Astrocyte (in vitro differentiated cells and primary cell): ENCODE measurements around the gene DPH6. TPM values are rescaled to one million over a fixed set of nuclear protein-coding genes. Genes with fewer than 3 reads are reported as not detected.
A peak's percentile ranks its signal among the peaks of the same experiment; 100 is the strongest.

Source experiments
- DNase-seq: peaks from one replicate; pipeline ENCODE4 v3.0.0-alpha.2; 2010; ENCODE audit warnings: low read depth
- FAIRE-seq: peaks from 2 replicates; lab custom pipeline; 2011; peaks lifted over from hg19 to GRCh38; lab: Jason Lieb, UNC
- H2AFZ ChIP-seq: 2 replicates; pipeline ENCODE4 v1.6.0; 2012; ENCODE audit warnings: low read depth, low read length, inconsistent platforms
- H3K27ac ChIP-seq: 2 replicates; pipeline ENCODE4 v1.5.1; 2011; ENCODE audit warnings: low read depth, low read length, inconsistent platforms
- H3K27me3 ChIP-seq: 2 replicates; pipeline ENCODE4 v1.6.0; 2011; ENCODE audit warnings: low read length, inconsistent platforms; ENCODE audit not compliant: insufficient read depth
- H3K36me3 ChIP-seq: 2 replicates; pipeline ENCODE4 v1.5.1; 2011; ENCODE audit warnings: low read length, inconsistent platforms; ENCODE audit not compliant: insufficient read depth
- H3K4me1 ChIP-seq: 2 replicates; pipeline ENCODE4 v1.5.1; 2011; ENCODE audit warnings: low read length, inconsistent platforms; ENCODE audit not compliant: insufficient read depth
- H3K4me2 ChIP-seq: 2 replicates; pipeline ENCODE4 v1.6.0; 2012; ENCODE audit warnings: low read length, inconsistent platforms
- H3K4me3 ChIP-seq: 2 replicates; pipeline ENCODE4 v1.5.1; 2011; ENCODE audit warnings: low read depth, mild to moderate bottlenecking, low read length, inconsistent platforms; ENCODE audit not compliant: insufficient read depth
- H3K79me2 ChIP-seq: 2 replicates; pipeline ENCODE4 v1.6.0; 2012; ENCODE audit warnings: mild to moderate bottlenecking, low read length, inconsistent platforms; ENCODE audit not compliant: insufficient read depth
- H3K9ac ChIP-seq: 2 replicates; pipeline ENCODE4 v1.6.0; 2012; ENCODE audit warnings: mild to moderate bottlenecking, low read length, inconsistent platforms
- H3K9me3 ChIP-seq: 2 replicates; pipeline ENCODE4 v1.5.1; 2012; ENCODE audit warnings: low read depth, mild to moderate bottlenecking, low read length, inconsistent platforms; ENCODE audit not compliant: insufficient read depth
- H4K20me1 ChIP-seq: 2 replicates; pipeline ENCODE4 v1.6.0; 2012; ENCODE audit warnings: low read length, inconsistent platforms; ENCODE audit not compliant: insufficient read depth
- H3K27ac Mint-ChIP-seq: one replicate; pipeline ENCODE4 v1.8.0; 2021; ENCODE audit warnings: mild to moderate bottlenecking, mixed read lengths; ENCODE audit not compliant: unreplicated experiment
- H3K27me3 Mint-ChIP-seq: one replicate; pipeline ENCODE4 v1.8.0; 2021; ENCODE audit warnings: low read depth, mixed read lengths; ENCODE audit not compliant: unreplicated experiment
- H3K36me3 Mint-ChIP-seq: one replicate; pipeline ENCODE4 v1.8.0; 2021; ENCODE audit warnings: low read depth, mixed read lengths; ENCODE audit not compliant: unreplicated experiment
- H3K4me1 Mint-ChIP-seq: one replicate; pipeline ENCODE4 v1.8.0; 2021; ENCODE audit warnings: low read depth, mixed read lengths; ENCODE audit not compliant: unreplicated experiment
- H3K4me3 Mint-ChIP-seq: one replicate; pipeline ENCODE4 v1.8.0; 2021; ENCODE audit warnings: mild to moderate bottlenecking, moderate library complexity, mixed read lengths; ENCODE audit not compliant: unreplicated experiment
- H3K9me3 Mint-ChIP-seq: one replicate; pipeline ENCODE4 v1.8.0; 2021; ENCODE audit warnings: mild to moderate bottlenecking, mixed read lengths; ENCODE audit not compliant: unreplicated experiment
- EZH2 ChIP-seq: IDR thresholded peaks from 2 replicates; pipeline ENCODE4 v1.6.1; 2012; ENCODE audit warnings: mild to moderate bottlenecking, low read length, inconsistent platforms; ENCODE audit not compliant: insufficient read depth
- total RNA-seq: library from RNA; stranded (reverse); gene quantifications from 2 replicates; pipeline ENCODE4 v1.2.1, GENCODE V29; 2021
- TF ChIP-seq, protein P1 (sequence below): IDR thresholded peaks from 2 replicates; pipeline ENCODE4 v1.5.1; 2011; ENCODE audit warnings: low read depth, mild to moderate bottlenecking, inconsistent platforms, low read length, moderate library complexity; ENCODE audit not compliant: insufficient read depth

Gene DPH6
- total RNA-seq, 1 donor from 2014 or later: 7.6 TPM

DNA sequence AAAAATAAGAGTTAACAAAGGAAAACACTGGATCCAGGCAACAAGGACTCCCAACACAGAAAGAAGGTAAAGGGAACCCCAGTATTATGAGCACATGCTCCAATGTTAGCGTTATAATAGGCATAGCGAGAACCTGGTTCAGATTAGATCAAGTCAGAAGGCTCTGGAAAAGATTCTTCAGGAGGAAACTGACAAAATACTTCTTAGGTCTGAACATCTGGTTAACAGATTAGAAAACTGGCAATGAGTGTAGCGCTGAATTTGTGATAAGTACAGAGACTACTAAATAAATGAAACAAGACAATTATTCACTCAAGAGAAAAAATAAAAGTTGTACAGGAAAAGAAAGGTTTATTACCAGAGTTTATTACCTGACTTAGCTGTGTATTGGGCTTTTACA is 146.1 kb downstream of the DPH6 start:
- no peaks in the 10 kb centered on the region for H3K9me3 ChIP-seq
- H3K27ac ChIP-seq: no peak overlapping the region
- H4K20me1 ChIP-seq: no peaks in the 10 kb centered on the region
- TF ChIP-seq, protein P1, sequence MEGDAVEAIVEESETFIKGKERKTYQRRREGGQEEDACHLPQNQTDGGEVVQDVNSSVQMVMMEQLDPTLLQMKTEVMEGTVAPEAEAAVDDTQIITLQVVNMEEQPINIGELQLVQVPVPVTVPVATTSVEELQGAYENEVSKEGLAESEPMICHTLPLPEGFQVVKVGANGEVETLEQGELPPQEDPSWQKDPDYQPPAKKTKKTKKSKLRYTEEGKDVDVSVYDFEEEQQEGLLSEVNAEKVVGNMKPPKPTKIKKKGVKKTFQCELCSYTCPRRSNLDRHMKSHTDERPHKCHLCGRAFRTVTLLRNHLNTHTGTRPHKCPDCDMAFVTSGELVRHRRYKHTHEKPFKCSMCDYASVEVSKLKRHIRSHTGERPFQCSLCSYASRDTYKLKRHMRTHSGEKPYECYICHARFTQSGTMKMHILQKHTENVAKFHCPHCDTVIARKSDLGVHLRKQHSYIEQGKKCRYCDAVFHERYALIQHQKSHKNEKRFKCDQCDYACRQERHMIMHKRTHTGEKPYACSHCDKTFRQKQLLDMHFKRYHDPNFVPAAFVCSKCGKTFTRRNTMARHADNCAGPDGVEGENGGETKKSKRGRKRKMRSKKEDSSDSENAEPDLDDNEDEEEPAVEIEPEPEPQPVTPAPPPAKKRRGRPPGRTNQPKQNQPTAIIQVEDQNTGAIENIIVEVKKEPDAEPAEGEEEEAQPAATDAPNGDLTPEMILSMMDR: no peak
- no peak for TF ChIP-seq EZH2
- H3K9ac ChIP-seq: no peak overlapping the region
- Mint-ChIP-seq H3K4me3 (no peak overlapping the region), H3K4me1 (no peaks in the 10 kb centered on the region), H3K27ac (no peak overlapping the region), H3K27me3 (no peaks in the 10 kb centered on the region), H3K36me3 (no peaks in the 10 kb centered on the region), H3K9me3 (no peaks in the 10 kb centered on the region)
- no peak overlapping the region for H3K4me3 ChIP-seq
- no peak for FAIRE-seq
- no peak overlapping the region for H3K4me2 ChIP-seq
- H3K79me2 ChIP-seq: no peaks in the 10 kb centered on the region
- H3K4me1 ChIP-seq: no peaks in the 10 kb centered on the region
- peak; percentile 8 for DNase-seq
- no peak overlapping the region for H2AFZ ChIP-seq
- no peaks in the 10 kb centered on the region for H3K36me3 ChIP-seq
- no peaks in the 10 kb centered on the region for H3K27me3 ChIP-seq

DNA sequence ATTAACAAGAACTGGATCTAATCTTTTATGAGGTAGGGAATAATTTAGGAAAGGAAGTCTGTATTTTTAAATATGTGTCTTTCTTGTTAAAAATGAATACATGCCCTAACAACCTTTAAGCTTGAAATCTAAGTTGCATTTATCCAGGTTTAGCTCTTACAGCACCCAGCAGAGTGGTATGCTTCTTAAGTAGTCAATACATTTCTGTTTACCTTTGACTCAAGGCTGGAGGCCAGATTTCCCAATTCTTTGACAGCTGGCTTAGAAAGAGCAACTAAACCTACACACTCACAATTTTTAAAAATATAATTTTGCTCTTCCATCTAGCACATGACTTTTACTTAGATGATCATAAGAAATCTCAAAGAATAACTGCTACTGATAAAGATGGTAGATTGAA is 148.9 kb downstream of the DPH6 start:
- no peak overlapping the region for H3K9ac ChIP-seq
- H3K4me1 Mint-ChIP-seq: peaks cover 9% of the 10 kb centered on the region
- H4K20me1 ChIP-seq: no peaks in the 10 kb centered on the region
- no peaks in the 10 kb centered on the region for H3K79me2 ChIP-seq
- H3K4me3 Mint-ChIP-seq: no peak overlapping the region
- peaks cover 2% of the 10 kb centered on the region for H3K9me3 Mint-ChIP-seq
- TF ChIP-seq, protein P1: no peak
- TF ChIP-seq EZH2: no peak
- H3K4me3 ChIP-seq: no peak overlapping the region
- no peaks in the 10 kb centered on the region for H3K36me3 Mint-ChIP-seq
- no peaks in the 10 kb centered on the region for H3K36me3 ChIP-seq
- no peak overlapping the region for H3K27ac Mint-ChIP-seq
- no peak overlapping the region for H3K4me2 ChIP-seq
- DNase-seq: no peak
- H3K9me3 ChIP-seq: no peaks in the 10 kb centered on the region
- H3K27ac ChIP-seq: no peak overlapping the region
- no peaks in the 10 kb centered on the region for H3K27me3 Mint-ChIP-seq
- no peak for FAIRE-seq
- no peaks in the 10 kb centered on the region for H3K4me1 ChIP-seq
- no peak overlapping the region for H2AFZ ChIP-seq
- H3K27me3 ChIP-seq: no peaks in the 10 kb centered on the region

DNA sequence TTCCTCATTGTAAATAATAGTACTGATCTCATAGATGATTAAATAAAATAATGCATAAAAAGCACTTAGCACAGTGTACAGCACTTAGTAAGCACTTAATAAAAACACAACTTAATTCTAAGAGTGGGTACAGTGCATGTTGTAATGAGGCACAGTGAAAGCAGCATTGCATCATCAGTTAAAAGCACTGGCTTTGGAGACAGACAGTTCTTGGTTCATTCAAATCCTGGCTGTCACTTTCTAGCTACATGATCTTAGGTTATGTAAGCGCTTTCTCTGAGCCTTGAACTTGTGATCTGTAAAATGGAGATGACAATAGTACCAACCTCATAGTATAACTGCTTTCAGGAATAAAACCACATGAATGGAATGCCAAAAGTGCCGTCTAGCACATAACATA is 151.5 kb downstream of the DPH6 start:
- Mint-ChIP-seq H3K4me1 (peaks cover 9% of the 10 kb centered on the region), H3K9me3 (peaks cover 2% of the 10 kb centered on the region), H3K27me3 (no peaks in the 10 kb centered on the region), H3K27ac (no peak overlapping the region), H3K4me3 (no peak overlapping the region), H3K36me3 (peaks cover 3% of the 10 kb centered on the region)
- no peak overlapping the region for H2AFZ ChIP-seq
- H3K79me2 ChIP-seq: no peaks in the 10 kb centered on the region
- no peaks in the 10 kb centered on the region for H4K20me1 ChIP-seq
- TF ChIP-seq, protein P1: no peak
- TF ChIP-seq EZH2: no peak
- H3K27me3 ChIP-seq: no peaks in the 10 kb centered on the region
- no peaks in the 10 kb centered on the region for H3K4me1 ChIP-seq
- FAIRE-seq: no peak
- no peaks in the 10 kb centered on the region for H3K36me3 ChIP-seq
- H3K4me2 ChIP-seq: no peak overlapping the region
- no peak overlapping the region for H3K27ac ChIP-seq
- H3K9ac ChIP-seq: no peak overlapping the region
- no peak overlapping the region for H3K4me3 ChIP-seq
- no peaks in the 10 kb centered on the region for H3K9me3 ChIP-seq
- DNase-seq: no peak
